ENCODE results near the gene TH.

TH gene

GRCh38 chr11:2135648-2136201, 35.9 kb downstream of the TH start:
- no peak for DNase-seq (ENCODE audit: low spot score)
- in situ Hi-C loops (cut with MboI; ENCODE audit: low sequenced_read_pairs, unreplicated experiment) = no loop called here
- TF ChIP-seq CTCF (IDR thresholded peaks at IDR 0.05; ENCODE audit: borderline replicate concordance, control extremely low read depth, extremely low read depth, insufficient read depth, missing control alignments) = no peak

- no peak for DNase-seq (ENCODE audit: low spot score)
- no peak for TF ChIP-seq CTCF (IDR thresholded peaks at IDR 0.05; ENCODE audit: borderline replicate concordance, control extremely low read depth, extremely low read depth, insufficient read depth, missing control alignments)
- in situ Hi-C loops (cut with MboI; ENCODE audit: low sequenced_read_pairs, unreplicated experiment) = no loop called here
These were observed 36.5 kb downstream of the TH start for GRCh38 chr11:2135018-2135569.

GRCh38 chr11:2134022-2135010, 37.3 kb downstream of the TH start:
- in situ Hi-C loops (cut with MboI; ENCODE audit: low sequenced_read_pairs, unreplicated experiment) = no loop called here
- DNase-seq (ENCODE audit: low spot score) = no peak
- TF ChIP-seq CTCF (IDR thresholded peaks at IDR 0.05; ENCODE audit: borderline replicate concordance, control extremely low read depth, extremely low read depth, insufficient read depth, missing control alignments) = no peak

GRCh38 chr11:2133241-2134021, 38.2 kb downstream of the TH start:
- DNase-seq (ENCODE audit: low spot score) = no peak
- in situ Hi-C loops (cut with MboI; ENCODE audit: low sequenced_read_pairs, unreplicated experiment) = no loop called here
- TF ChIP-seq CTCF (IDR thresholded peaks at IDR 0.05; ENCODE audit: borderline replicate concordance, control extremely low read depth, extremely low read depth, insufficient read depth, missing control alignments) = no peak

GRCh38 chr11:2132874-2133240, 38.8 kb downstream of the TH start:
- DNase-seq (ENCODE audit: low spot score) = no peak
- TF ChIP-seq CTCF (IDR thresholded peaks at IDR 0.05; ENCODE audit: borderline replicate concordance, control extremely low read depth, extremely low read depth, insufficient read depth, missing control alignments) = no peak
- in situ Hi-C loops (cut with MboI; ENCODE audit: low sequenced_read_pairs, unreplicated experiment) = no loop called here

GRCh38 chr11:2132246-2132645, 39.4 kb downstream of the TH start:
- no peak for DNase-seq (ENCODE audit: low spot score)
- TF ChIP-seq CTCF (IDR thresholded peaks at IDR 0.05; ENCODE audit: borderline replicate concordance, control extremely low read depth, extremely low read depth, insufficient read depth, missing control alignments) = no peak
- in situ Hi-C loops (cut with MboI; ENCODE audit: low sequenced_read_pairs, unreplicated experiment) = no loop called here
